ENCODE data around the gene RGS7. TPM values are rescaled to one million over a fixed set of nuclear protein-coding genes. Genes with fewer than 3 reads are reported as not detected.

RGS7 gene
- total RNA-seq, 3 donors from 2014 or later (not counting 1 experiment from before 2014, with no cell fraction given) = not detected

GRCh38 chr1:241366196-241366595 lies 9.2 kb upstream of the RGS7 start:
- Histone ChIP-seq H3K4me3 (ENCODE audit: low read length) (no peak overlapping the region), H3K36me3 (ENCODE audit: control insufficient read depth, insufficient read depth, low read length) (no peaks in the 10 kb centered on the region), H3K9me3 (ENCODE audit: control insufficient read depth, insufficient read depth, low read length) (no peaks in the 10 kb centered on the region), H3K27ac (ENCODE audit: low read length) (no peak overlapping the region), H3K4me1 (ENCODE audit: control insufficient read depth, insufficient read depth, low read length) (no peaks in the 10 kb centered on the region), H3K27me3 (ENCODE audit: control insufficient read depth, insufficient read depth, low read length) (no peaks in the 10 kb centered on the region)
- Mint-ChIP-seq H3K36me3 (peaks cover 6% of the 10 kb centered on the region), H3K27ac (no peak overlapping the region), H3K4me1 (no peaks in the 10 kb centered on the region), H3K9me3 (peaks cover 4 to 11% of the 10 kb centered on the region in 2 donors), H3K4me3 (no peak overlapping the region), H3K27me3 (ENCODE audit: low read depth in 2 of 2) (no peaks in the 10 kb centered on the region)
- no peak for TF ChIP-seq CTCF (IDR thresholded peaks at IDR 0.05)
- 81% methylated on average over 4 of the region's 4 CpGs for WGBS (ENCODE audit: insufficient coverage)
- ATAC-seq (no peak), DNase-seq (no peak)
- intact Hi-C loops (cut with micrococcal nuclease) = no loop called here

GRCh38 chr1:241362350-241362749 lies 5.3 kb upstream of the RGS7 start:
- no peak overlapping the region for H3K4me3 Mint-ChIP-seq
- no peak for TF ChIP-seq CTCF (IDR thresholded peaks at IDR 0.05)
- DNase-seq (no peak), ATAC-seq (no peak)
- intact Hi-C loops (cut with micrococcal nuclease) = no loop called here
- Histone ChIP-seq H3K4me1 (ENCODE audit: control insufficient read depth, insufficient read depth, low read length) (no peaks in the 10 kb centered on the region), H3K9me3 (ENCODE audit: control insufficient read depth, insufficient read depth, low read length) (no peaks in the 10 kb centered on the region), H3K27me3 (ENCODE audit: control insufficient read depth, insufficient read depth, low read length) (peaks cover 2% of the 10 kb centered on the region), H3K36me3 (ENCODE audit: control insufficient read depth, insufficient read depth, low read length) (no peaks in the 10 kb centered on the region), H3K4me3 (ENCODE audit: low read length) (no peak overlapping the region), H3K27ac (ENCODE audit: low read length) (no peak overlapping the region)
- no peak overlapping the region for H3K27ac Mint-ChIP-seq
- peaks cover 6% of the 10 kb centered on the region for H3K36me3 Mint-ChIP-seq
- H3K27me3 Mint-ChIP-seq (ENCODE audit: low read depth in 2 of 2) = peaks cover 13 to 18% of the 10 kb centered on the region in 2 donors
- no peaks in the 10 kb centered on the region for H3K4me1 Mint-ChIP-seq
- 82% methylated on average over 4 of the region's 4 CpGs for WGBS (ENCODE audit: insufficient coverage)
- H3K9me3 Mint-ChIP-seq = peaks cover 4 to 5% of the 10 kb centered on the region in 2 donors

GRCh38 chr1:241357366-241358340 lies 648 bp upstream of the RGS7 start:
- Histone ChIP-seq H3K27me3 (ENCODE audit: control insufficient read depth, insufficient read depth, low read length) (peaks cover 5% of the 10 kb centered on the region), H3K4me1 (ENCODE audit: control insufficient read depth, insufficient read depth, low read length) (no peaks in the 10 kb centered on the region), H3K4me3 (ENCODE audit: low read length) (no peak overlapping the region), H3K9me3 (ENCODE audit: control insufficient read depth, insufficient read depth, low read length) (no peaks in the 10 kb centered on the region), H3K36me3 (ENCODE audit: control insufficient read depth, insufficient read depth, low read length) (no peaks in the 10 kb centered on the region), H3K27ac (ENCODE audit: low read length) (no peak overlapping the region)
- Mint-ChIP-seq H3K4me1 (no peaks in the 10 kb centered on the region), H3K27ac (no peak overlapping the region), H3K9me3 (peaks cover 0 to 4% of the 10 kb centered on the region in 2 donors), H3K27me3 (ENCODE audit: low read depth in 2 of 2) (peaks cover 18 to 25% of the 10 kb centered on the region in 2 donors), H3K36me3 (no peaks in the 10 kb centered on the region), H3K4me3 (no peak overlapping the region)
- intact Hi-C loops (cut with micrococcal nuclease) = no loop called here
- ATAC-seq (no peak), DNase-seq (no peak)
- no peak for TF ChIP-seq CTCF (IDR thresholded peaks at IDR 0.05)
- 5% methylated on average over 31 of the region's 33 CpGs for WGBS (ENCODE audit: insufficient coverage)

All from natural killer cell (primary cell).